ENCODE results near the gene CCK. TPM values are rescaled to one million over a fixed set of nuclear protein-coding genes. Genes with fewer than 3 reads are reported as not detected.
A peak's percentile ranks its signal among the peaks of the same experiment; 100 is the strongest.

CCK gene
- total and polyA plus RNA-seq, 2 experiments from 2014 or later = 3.1 to 4.2 TPM

GRCh38 chr3:42275217-42275616, 9.2 kb upstream of the CCK start:
- Mint-ChIP-seq H3K27me3 (ENCODE audit: insufficient read depth, low read depth, poor library complexity) (peaks cover 3% of the 10 kb centered on the region), H3K27ac (no peak overlapping the region), H3K36me3 (ENCODE audit: low read depth) (peaks cover 12% of the 10 kb centered on the region), H3K4me3 (no peak overlapping the region), H3K4me1 (no peaks in the 10 kb centered on the region), H3K9me3 (peaks cover 25% of the 10 kb centered on the region)
- peak; percentile 8 for DNase-seq (ENCODE audit: low spot score)
- Histone ChIP-seq H3K36me3 (ENCODE audit: insufficient read depth) (no peaks in the 10 kb centered on the region), H2AFZ (no peak overlapping the region), H3K27me3 (ENCODE audit: insufficient read depth) (no peaks in the 10 kb centered on the region), H4K20me1 (replicated peaks; ENCODE audit: insufficient read depth) (no peaks in the 10 kb centered on the region), H3F3A (replicated peaks; ENCODE audit: low read depth) (no peaks in the 10 kb centered on the region), H3K4me3 (no peak overlapping the region), H3K4me1 (ENCODE audit: insufficient read depth) (no peaks in the 10 kb centered on the region), H3K27ac (ENCODE audit: low read depth) (no peak overlapping the region), H3K9me2 (ENCODE audit: insufficient read depth) (0 out of 2 replicates have a peak, but pooled peaks cover 9% of the 10 kb centered on the region), H3K4me2 (no peak overlapping the region), H3K79me2 (replicated peaks; ENCODE audit: insufficient read depth) (no peaks in the 10 kb centered on the region)
- no peak for TF ChIP-seq STAT1 (IDR thresholded peaks at IDR 0.05; ENCODE audit: unreplicated experiment)
- TF ChIP-seq EZH2 (IDR thresholded peaks at IDR 0.05; ENCODE audit: low read depth, unreplicated experiment) = no peak
- no peak for TF ChIP-seq NANOG (IDR thresholded peaks at IDR 0.05; ENCODE audit: borderline replicate concordance)
- no peak for TF ChIP-seq ZNF331 (CRISPR knock-in tag; IDR thresholded peaks at IDR 0.05; ENCODE audit: low read depth)
- no peak for TF ChIP-seq ZNF114 (CRISPR knock-in tag; IDR thresholded peaks at IDR 0.05)
- no peak for TF ChIP-seq EZH2phosphoT487 (IDR thresholded peaks at IDR 0.05; ENCODE audit: unreplicated experiment)
- no peak for TF ChIP-seq CTCF (conservative IDR thresholded peaks at IDR 0.05; ENCODE audit: low read depth in 2 of 2)
- TF ChIP-seq ETS1 (IDR thresholded peaks at IDR 0.05) = no peak
- no peak for TF ChIP-seq REST (IDR thresholded peaks at IDR 0.05; ENCODE audit: unreplicated experiment)
- no peak for TF ChIP-seq ZNF462 (CRISPR knock-in tag; IDR thresholded peaks at IDR 0.05)
- TF ChIP-seq CREB1 (CRISPR knock-in tag; IDR thresholded peaks at IDR 0.05; ENCODE audit: low read depth) = no peak
- no peak for TF ChIP-seq POLR2AphosphoS5 (IDR thresholded peaks at IDR 0.05; ENCODE audit: low read depth)
- no peak for TF ChIP-seq JUNB (IDR thresholded peaks at IDR 0.05; ENCODE audit: unreplicated experiment)
- no peak for ATAC-seq

Measured in GM23338 (cell line).